Measurements from ENCODE around the gene ALK. TPM values are rescaled to one million over a fixed set of nuclear protein-coding genes. Genes with fewer than 3 reads are reported as not detected.

ALK gene
- total RNA-seq, 2 donors from 2014 or later: under 0.01 to 0.26 TPM

- Histone ChIP-seq H3K4me3 (no peak overlapping the region), H3K36me3 (replicated peaks in 1 of 2; ENCODE audit: insufficient read depth in 1 of 2, low read depth in 2 of 2) (no peaks in the 10 kb centered on the region), H3K9me3 (no peaks in the 10 kb centered on the region), H3K27ac (no peak overlapping the region), H3K4me1 (peaks cover 6% of the 10 kb centered on the region), H3K27me3 (no peaks in the 10 kb centered on the region)
- WGBS, 2 donors: 85 to 91% methylated on average over 26 of the region's 26 CpGs
- no peak for ATAC-seq
- intact Hi-C loops (cut with DNase I): no loop called here
- TF ChIP-seq CTCF (IDR thresholded peaks at IDR 0.05) (no peak), POLR2A (IDR thresholded peaks at IDR 0.05) (no peak)
- no peak for DNase-seq
These were observed 103.3 kb downstream of the ALK start for GRCh38 chr2:29817801-29818680.

- WGBS, 2 donors: 88 to 89% methylated on average over 4 of the region's 4 CpGs
- intact Hi-C loops (cut with DNase I): no loop called here
- peaks cover 6% of the 10 kb centered on the region for H3K4me1 ChIP-seq
- H3K4me3 ChIP-seq: no peak overlapping the region
- TF ChIP-seq POLR2A (IDR thresholded peaks at IDR 0.05): no peak
- DNase-seq (no peak), ATAC-seq (no peak)
- H3K27ac ChIP-seq: no peak overlapping the region
- H3K36me3 ChIP-seq (replicated peaks in 1 of 2; ENCODE audit: insufficient read depth in 1 of 2, low read depth in 2 of 2): no peaks in the 10 kb centered on the region
- H3K27me3 ChIP-seq: no peaks in the 10 kb centered on the region
- H3K9me3 ChIP-seq: no peaks in the 10 kb centered on the region
These were observed 104.1 kb downstream of the ALK start for GRCh38 chr2:29817299-29817698.

GRCh38 chr2:29816651-29817050 is 104.7 kb downstream of the ALK start:
- no peak overlapping the region for H3K4me3 ChIP-seq
- peak in 1 of 4 donors; percentile 32 for DNase-seq
- WGBS, 2 donors: 33 to 46% methylated on average over 4 of the region's 4 CpGs
- H3K4me1 ChIP-seq: peaks cover 6% of the 10 kb centered on the region
- TF ChIP-seq POLR2A (IDR thresholded peaks at IDR 0.05) (no peak), CTCF (IDR thresholded peaks at IDR 0.05) (no peak)
- intact Hi-C loops (cut with DNase I): no loop called here
- no peaks in the 10 kb centered on the region for H3K36me3 ChIP-seq (replicated peaks in 1 of 2; ENCODE audit: insufficient read depth in 1 of 2, low read depth in 2 of 2)
- no peak overlapping the region for H3K27ac ChIP-seq
- ATAC-seq: no peak
- no peaks in the 10 kb centered on the region for H3K9me3 ChIP-seq
- no peaks in the 10 kb centered on the region for H3K27me3 ChIP-seq

DNA sequence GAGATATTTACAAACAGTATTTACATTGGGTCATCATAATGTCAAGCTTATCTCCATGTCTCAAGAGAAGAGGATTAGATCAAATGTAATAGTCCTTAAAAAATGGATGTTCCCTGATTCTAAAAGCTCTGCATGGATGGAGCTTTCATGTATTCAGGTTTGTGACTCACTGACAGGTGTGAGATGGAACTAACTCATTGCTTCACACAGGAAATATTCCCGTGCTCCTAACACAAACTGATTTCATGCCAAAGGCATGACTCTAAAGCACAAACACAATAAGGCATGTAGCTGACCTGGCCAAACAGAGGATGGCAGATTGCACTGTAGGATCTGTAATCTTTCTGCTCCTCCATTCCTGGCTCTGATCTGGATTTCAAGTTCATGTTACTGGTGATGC is 110.0 kb downstream of the ALK start:
- intact Hi-C loops (cut with DNase I): no loop called here
- ATAC-seq (no peak), DNase-seq (no peak)
- Histone ChIP-seq H3K4me3 (no peak overlapping the region), H3K9me3 (no peaks in the 10 kb centered on the region), H3K4me1 (peaks cover under 1% of the 10 kb centered on the region), H3K36me3 (replicated peaks in 1 of 2; ENCODE audit: insufficient read depth in 1 of 2, low read depth in 2 of 2) (no peaks in the 10 kb centered on the region), H3K27ac (no peak overlapping the region), H3K27me3 (no peaks in the 10 kb centered on the region)
- TF ChIP-seq CTCF (IDR thresholded peaks at IDR 0.05): no peak
- no peak for TF ChIP-seq POLR2A (IDR thresholded peaks at IDR 0.05)
- WGBS, 2 donors: 13 to 52% methylated on average over 1 of the region's 1 CpG

- Histone ChIP-seq H3K27me3 (no peaks in the 10 kb centered on the region), H3K4me3 (no peak overlapping the region), H3K9me3 (no peaks in the 10 kb centered on the region), H3K27ac (no peak overlapping the region), H3K4me1 (no peaks in the 10 kb centered on the region), H3K36me3 (replicated peaks in 1 of 2; ENCODE audit: insufficient read depth in 1 of 2, low read depth in 2 of 2) (no peaks in the 10 kb centered on the region)
- intact Hi-C loops (cut with DNase I): no loop called here
- DNase-seq (no peak), ATAC-seq (no peak)
- WGBS, 2 donors: 43 to 47% methylated on average over 4 to 5 of the region's 5 CpGs
- TF ChIP-seq POLR2A (IDR thresholded peaks at IDR 0.05): no peak
- TF ChIP-seq CTCF (IDR thresholded peaks at IDR 0.05): no peak
These were observed 110.4 kb downstream of the ALK start for GRCh38 chr2:29810956-29811355.
